Endothelial cell of umbilical vein (primary cell): ENCODE results near the gene RTN3. TPM values are rescaled to one million over a fixed set of nuclear protein-coding genes. Genes with fewer than 3 reads are reported as not detected.

Experiments
- BruUV-seq: library from RNA; stranded (reverse); fragments of 400-500 nt; replicated peaks from 2 replicates; lab custom pipeline; 2021; lab: Mats Ljungman, UMichigan
- CTCF ChIA-PET: fragments of 300-600, 350-600 bp; sonication (Branson Sonifier 250); formaldehyde crosslinking; loops from one replicate; lab custom pipeline; 2021; ENCODE audit warnings: antibody characterized with exemption, inconsistent platforms; lab: Charles Lee
- POLR2A ChIA-PET: fragments of 300-600, 350-600 bp; sonication (Branson Sonifier 250); formaldehyde crosslinking; loops from one replicate; lab custom pipeline; 2021; ENCODE audit warnings: antibody characterized with exemption, inconsistent platforms; lab: Charles Lee
- DNase-seq: peaks from one replicate; pipeline ENCODE4 v3.0.0-alpha.2; 2011; ENCODE audit warnings: low read depth, low spot score
- FAIRE-seq: peaks from 2 replicates; lab custom pipeline; 2011; peaks lifted over from hg19 to GRCh38; lab: Jason Lieb, UNC
- H2AFZ ChIP-seq: 2 replicates; pipeline ENCODE4 v1.6.0; 2012; ENCODE audit warnings: low read depth, low read length, control low read depth, inconsistent platforms
- H3K27ac ChIP-seq: 2 replicates; pipeline ENCODE4 v1.5.1; 2011; ENCODE audit warnings: low read depth, mild to moderate bottlenecking, control low read depth, low read length, moderate library complexity; ENCODE audit not compliant: insufficient read depth
- H3K27me3 ChIP-seq, 2 experiments: 2 replicates each; pipeline versions ENCODE4 v1.6.0 to v1.6.1; 2011; ENCODE audit warnings: low read length in 2 of 2, mixed read lengths in 1 of 2; ENCODE audit not compliant: control insufficient read depth in 2 of 2, insufficient read depth in 2 of 2
- H3K36me3 ChIP-seq, 2 experiments: 2 replicates in 1 of 2; 3 replicates in 1 of 2; pipeline ENCODE4 v1.5.1; 2011; ENCODE audit warnings: low read length in 2 of 2, mild to moderate bottlenecking in 1 of 2, moderate library complexity in 1 of 2; ENCODE audit not compliant: control insufficient read depth in 2 of 2, insufficient read depth in 2 of 2; ENCODE audit errors: extremely low read depth in 1 of 2
- H3K4me1 ChIP-seq: 3 replicates; pipeline ENCODE4 v1.5.1; 2011; ENCODE audit warnings: mild to moderate bottlenecking, low read length; ENCODE audit not compliant: control insufficient read depth, insufficient read depth; ENCODE audit errors: extremely low read depth
- H3K4me2 ChIP-seq: 2 replicates; pipeline ENCODE4 v1.6.1; 2011; ENCODE audit warnings: low read length, control low read depth, mixed read lengths; ENCODE audit not compliant: insufficient read depth
- H3K4me3 ChIP-seq, 3 experiments: fragments of 200-600 bp in 1 of 3; sonication (generic), shearing (Covaris generic) in 1 of 3; replicated peaks in 1 of 3; 2 replicates each; pipeline ENCODE4 v1.5.1; 2011 to 2016; ENCODE audit warnings: control low read depth in 3 of 3, low read length in 3 of 3, mild to moderate bottlenecking in 2 of 3, inconsistent platforms in 1 of 3, low read depth in 1 of 3, moderate library complexity in 1 of 3; ENCODE audit not compliant: insufficient read depth in 1 of 3
- H3K79me2 ChIP-seq: 2 replicates; pipeline ENCODE4 v1.6.0; 2012; ENCODE audit warnings: low read length, inconsistent platforms; ENCODE audit not compliant: control insufficient read depth, insufficient read depth
- H3K9ac ChIP-seq: replicated peaks from 2 replicates; pipeline ENCODE3; 2011; ENCODE audit warnings: low read length, control low read depth; ENCODE audit not compliant: insufficient read depth; ENCODE audit errors: extremely low read depth
- H3K9me1 ChIP-seq: replicated peaks from 3 replicates; pipeline ENCODE4 v1.6.0; 2011; ENCODE audit warnings: mild to moderate bottlenecking, low read length; ENCODE audit not compliant: control insufficient read depth, insufficient read depth; ENCODE audit errors: extremely low read depth
- H3K9me3 ChIP-seq: replicated peaks from 2 replicates; pipeline ENCODE4 v1.5.1; 2012; ENCODE audit warnings: low read length, inconsistent platforms; ENCODE audit not compliant: control insufficient read depth, insufficient read depth
- H4K20me1 ChIP-seq: replicated peaks from 2 replicates; pipeline ENCODE3; 2011; ENCODE audit warnings: mild to moderate bottlenecking, low read length; ENCODE audit not compliant: control insufficient read depth, insufficient read depth; ENCODE audit errors: extremely low read depth
- EZH2 ChIP-seq: IDR thresholded peaks from 2 replicates; pipeline ENCODE4 v1.6.1; 2012; ENCODE audit warnings: borderline replicate concordance, low read depth, mild to moderate bottlenecking, moderate library complexity, low read length, inconsistent platforms; ENCODE audit not compliant: severe bottlenecking
- FOS ChIP-seq: IDR thresholded peaks from 2 replicates; pipeline ENCODE4 v1.6.1; 2011; ENCODE audit warnings: mild to moderate bottlenecking, low read length, moderate library complexity, borderline replicate concordance; ENCODE audit not compliant: insufficient read depth
- GATA2 ChIP-seq: IDR thresholded peaks from 2 replicates; pipeline ENCODE4 v1.7.0; 2011; ENCODE audit warnings: low read depth, mild to moderate bottlenecking, moderate library complexity, mixed read lengths, low read length; ENCODE audit not compliant: insufficient read length, insufficient read depth
- JUN ChIP-seq: IDR thresholded peaks from 2 replicates; pipeline ENCODE4 v1.6.1; 2011; ENCODE audit warnings: borderline replicate concordance, low read depth; ENCODE audit not compliant: insufficient read length, insufficient read depth
- MYC ChIP-seq: IDR thresholded peaks from one replicate; pipeline ENCODE4 v1.6.1; 2011; ENCODE audit warnings: mild to moderate bottlenecking, low read depth, low read length
- POLR2A ChIP-seq: IDR thresholded peaks from 2 replicates; pipeline ENCODE4 v1.6.1; 2012; ENCODE audit warnings: low read depth, mild to moderate bottlenecking, control low read depth, low read length
- POLR2AphosphoS5 ChIP-seq: IDR thresholded peaks from 2 replicates; pipeline ENCODE4 v1.6.1; 2012; ENCODE audit warnings: low read depth, mild to moderate bottlenecking, control low read depth, low read length, moderate library complexity; ENCODE audit not compliant: insufficient read depth
- dilution Hi-C: fragments of 300-500 bp; cut with MboI; formaldehyde crosslinking; loops from one replicate; pipeline ENCODE4 v1.15.0; 2019; ENCODE audit warnings: low sequenced_read_pairs; ENCODE audit not compliant: extremely low pct_ligation_motif_present
- intact Hi-C: fragments of 100-400 bp; cut with micrococcal nuclease; formaldehyde crosslinking; loops from one replicate; pipeline ENCODE4 v1.10.0; 2022
- polyA plus RNA-seq, 4 experiments: library from polyadenylated mRNA; depleted of rRNA in 3 of 4; stranded (reverse) in 3 of 4; unstranded in 1 of 4; fragments of >200 nt; gene quantifications; 2 replicates each; pipeline versions ENCODE4 v1.2.1 to v1.2.3, GENCODE V29; 2011 to 2012; ENCODE audit warnings: missing spikeins in 1 of 4
- total RNA-seq: library from RNA; stranded (reverse); gene quantifications from 2 replicates; pipeline ENCODE4 v1.2.3, GENCODE V29; 2021
- TF ChIP-seq, protein P1 (sequence below): IDR thresholded peaks from 2 replicates; pipeline ENCODE4 v1.6.1; 2011; ENCODE audit not compliant: insufficient read depth, insufficient read length
- TF ChIP-seq, protein P2 (sequence below), 2 donors: IDR thresholded peaks; 1 replicate in 1 of 2; 2 replicates in 1 of 2; pipeline ENCODE4 v1.5.1; 2011; ENCODE audit warnings: low read length in 2 of 2, mild to moderate bottlenecking in 2 of 2, moderate library complexity in 2 of 2, control low read depth in 1 of 2, inconsistent platforms in 1 of 2, low read depth in 1 of 2; ENCODE audit not compliant: insufficient read depth in 1 of 2; ENCODE audit errors: extremely low read depth in 1 of 2

The RTN3 gene
- total and polyA plus RNA-seq, 2 donors (not counting 3 experiments of a cell fraction or from before 2014, with no cell fraction given): 90.6 to 112 TPM

DNA sequence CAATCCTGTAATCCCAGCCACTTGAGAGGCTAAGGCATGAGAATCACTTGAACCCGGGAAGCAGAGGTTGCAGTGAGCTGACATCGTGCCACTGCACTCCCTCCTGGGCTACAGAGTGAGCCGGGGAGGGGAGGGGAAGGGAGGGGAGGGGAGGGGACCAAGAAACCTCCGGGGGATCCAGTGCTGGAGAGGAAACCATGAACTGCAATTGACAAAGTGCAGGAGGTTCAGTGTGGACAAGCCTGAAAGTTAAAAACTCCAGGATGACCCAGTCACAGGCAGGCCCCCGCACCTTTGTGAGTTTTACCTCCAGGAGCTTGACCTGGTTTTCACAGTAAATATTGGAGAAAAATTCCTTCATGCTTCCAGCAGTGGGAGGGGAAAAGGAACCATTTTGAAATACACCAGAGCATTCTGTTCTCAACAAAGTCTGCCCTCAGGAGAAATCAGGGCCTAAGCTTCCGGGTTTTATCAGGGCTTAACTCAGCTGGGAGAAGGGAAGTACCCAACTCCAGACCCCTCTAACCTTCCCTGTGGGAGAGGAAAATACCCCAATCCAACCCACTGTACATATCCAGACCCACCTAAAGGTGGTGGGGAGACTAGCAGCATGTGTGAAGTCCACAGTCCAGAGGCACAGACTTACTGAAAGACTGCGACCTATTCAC is 102.8 kb downstream of the RTN3 start:
- Histone ChIP-seq H3K4me2 (no peak overlapping the region), H2AFZ (no peak overlapping the region), H3K4me3 (no peak overlapping the region), H3K4me1 (peaks cover 3% of the 10 kb centered on the region), H4K20me1 (no peaks in the 10 kb centered on the region), H3K27ac (no peak overlapping the region), H3K36me3 (no peaks in the 10 kb centered on the region), H3K79me2 (no peaks in the 10 kb centered on the region), H3K9me3 (no peaks in the 10 kb centered on the region), H3K9ac (no peak overlapping the region), H3K9me1 (no peaks in the 10 kb centered on the region), H3K27me3 (no peaks in the 10 kb centered on the region)
- ChIA-PET CTCF (no interaction called here), POLR2A (no interaction called here)
- dilution Hi-C loops (no loop called here), intact Hi-C loops (no loop called here)
- DNase-seq: no peak
- TF ChIP-seq POLR2AphosphoS5 (no peak), POLR2A (no peak), FOS (no peak), GATA2 (no peak), MYC (no peak), JUN (no peak), EZH2 (no peak)
- TF ChIP-seq, protein P1, sequence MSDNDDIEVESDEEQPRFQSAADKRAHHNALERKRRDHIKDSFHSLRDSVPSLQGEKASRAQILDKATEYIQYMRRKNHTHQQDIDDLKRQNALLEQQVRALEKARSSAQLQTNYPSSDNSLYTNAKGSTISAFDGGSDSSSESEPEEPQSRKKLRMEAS: no peak
- TF ChIP-seq, protein P2, sequence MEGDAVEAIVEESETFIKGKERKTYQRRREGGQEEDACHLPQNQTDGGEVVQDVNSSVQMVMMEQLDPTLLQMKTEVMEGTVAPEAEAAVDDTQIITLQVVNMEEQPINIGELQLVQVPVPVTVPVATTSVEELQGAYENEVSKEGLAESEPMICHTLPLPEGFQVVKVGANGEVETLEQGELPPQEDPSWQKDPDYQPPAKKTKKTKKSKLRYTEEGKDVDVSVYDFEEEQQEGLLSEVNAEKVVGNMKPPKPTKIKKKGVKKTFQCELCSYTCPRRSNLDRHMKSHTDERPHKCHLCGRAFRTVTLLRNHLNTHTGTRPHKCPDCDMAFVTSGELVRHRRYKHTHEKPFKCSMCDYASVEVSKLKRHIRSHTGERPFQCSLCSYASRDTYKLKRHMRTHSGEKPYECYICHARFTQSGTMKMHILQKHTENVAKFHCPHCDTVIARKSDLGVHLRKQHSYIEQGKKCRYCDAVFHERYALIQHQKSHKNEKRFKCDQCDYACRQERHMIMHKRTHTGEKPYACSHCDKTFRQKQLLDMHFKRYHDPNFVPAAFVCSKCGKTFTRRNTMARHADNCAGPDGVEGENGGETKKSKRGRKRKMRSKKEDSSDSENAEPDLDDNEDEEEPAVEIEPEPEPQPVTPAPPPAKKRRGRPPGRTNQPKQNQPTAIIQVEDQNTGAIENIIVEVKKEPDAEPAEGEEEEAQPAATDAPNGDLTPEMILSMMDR (IDR thresholded peaks at IDR 0.05; ENCODE audit: extremely low read depth in 1 of 2, insufficient read depth in 1 of 2, low read depth in 1 of 2, low read length in 2 of 2): no peak
- no peak for FAIRE-seq
- BruUV-seq: no TSS peak
